Measurements from ENCODE around the gene CXorf66.
"Not testable (repeated sequence)": the region's sequence is repeated elsewhere in the genome, so short reads cannot be mapped to it uniquely, and the experiment has no call there.

Gene CXorf66, protein sequence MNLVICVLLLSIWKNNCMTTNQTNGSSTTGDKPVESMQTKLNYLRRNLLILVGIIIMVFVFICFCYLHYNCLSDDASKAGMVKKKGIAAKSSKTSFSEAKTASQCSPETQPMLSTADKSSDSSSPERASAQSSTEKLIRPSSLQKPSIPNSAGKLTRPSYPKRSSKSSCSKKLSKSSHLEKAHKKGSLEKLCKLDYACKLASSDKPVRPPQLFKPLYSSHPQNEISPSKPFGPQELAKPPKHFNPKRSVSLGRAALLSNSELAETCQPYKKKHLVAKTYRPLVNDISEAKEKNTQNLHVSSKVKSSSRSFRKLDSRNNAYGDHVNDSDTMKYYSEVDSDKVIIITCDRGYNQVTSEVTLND

GRCh38 chrX:139965421-139965820, at the start of gene CXorf66:
TSS of gene CXorf66 (minus strand) at chrX:139965521. CDS start at chrX:139965496, 25 bp downstream.
- DNase-seq (ENCODE audit: low read depth, low spot score), result no peak

GRCh38 chrX:139982856-139983255, 17.5 kb upstream of the CXorf66 start:
- no peak for DNase-seq (ENCODE audit: low read depth, low spot score)

DNA sequence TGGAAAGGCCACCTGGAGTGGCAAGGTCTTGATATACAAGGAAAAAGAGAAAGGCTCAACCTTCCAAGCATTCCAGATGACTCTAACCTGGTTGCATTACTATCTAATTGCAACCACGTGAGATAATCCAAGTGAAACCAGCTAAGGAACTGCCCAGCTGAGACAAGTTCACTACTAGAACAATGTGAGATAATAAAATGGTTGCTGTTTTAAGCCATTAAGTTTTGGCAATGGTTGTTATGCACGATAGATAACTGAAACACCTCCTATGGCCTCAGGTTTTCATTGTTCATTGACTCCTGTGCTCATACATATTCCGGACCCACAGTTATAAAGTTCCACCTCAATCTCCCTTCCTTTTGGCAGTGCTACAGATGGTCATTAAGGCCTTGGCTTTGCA, 9.2 kb upstream of the CXorf66 start:
- DNase-seq (ENCODE audit: low read depth, low spot score), result no peak

- DNase-seq (ENCODE audit: low read depth, low spot score), result no peak
Measured at GRCh38 chrX:139972629-139973624, 7.6 kb upstream of the CXorf66 start.

- no peak for DNase-seq (ENCODE audit: low read depth, low spot score)
Measured at GRCh38 chrX:139972113-139972512, 6.8 kb upstream of the CXorf66 start.

GRCh38 chrX:139971394-139971749, 6.1 kb upstream of the CXorf66 start:
- no peak for DNase-seq (ENCODE audit: low read depth, low spot score)

GRCh38 chrX:139969286-139969685, 4.0 kb upstream of the CXorf66 start:
- no peak for DNase-seq (ENCODE audit: low read depth, low spot score)

GRCh38 chrX:139967750-139968149, 2.4 kb upstream of the CXorf66 start:
- DNase-seq (ENCODE audit: low read depth, low spot score), result no peak

DNA sequence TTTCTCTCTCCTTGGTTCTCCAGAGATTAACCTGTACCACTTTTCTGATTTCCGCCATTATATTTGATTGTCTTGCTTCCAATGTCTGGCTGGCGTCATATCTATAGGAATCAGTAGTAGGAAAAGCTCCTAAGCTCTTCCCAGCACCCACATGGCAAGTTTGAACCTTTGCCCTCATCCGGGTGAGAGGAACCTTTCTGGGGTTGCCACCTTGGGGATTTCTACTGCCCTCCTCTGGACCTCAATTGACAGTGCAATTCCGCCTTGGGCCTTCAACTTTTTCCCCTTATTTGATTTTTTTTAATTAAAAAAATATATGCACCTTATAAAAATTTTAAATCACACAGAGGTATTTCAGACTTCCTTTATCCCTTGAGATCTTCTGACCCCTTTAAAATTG, 2.0 kb upstream of the CXorf66 start:
- no peak for DNase-seq (ENCODE audit: low read depth, low spot score)

DNA sequence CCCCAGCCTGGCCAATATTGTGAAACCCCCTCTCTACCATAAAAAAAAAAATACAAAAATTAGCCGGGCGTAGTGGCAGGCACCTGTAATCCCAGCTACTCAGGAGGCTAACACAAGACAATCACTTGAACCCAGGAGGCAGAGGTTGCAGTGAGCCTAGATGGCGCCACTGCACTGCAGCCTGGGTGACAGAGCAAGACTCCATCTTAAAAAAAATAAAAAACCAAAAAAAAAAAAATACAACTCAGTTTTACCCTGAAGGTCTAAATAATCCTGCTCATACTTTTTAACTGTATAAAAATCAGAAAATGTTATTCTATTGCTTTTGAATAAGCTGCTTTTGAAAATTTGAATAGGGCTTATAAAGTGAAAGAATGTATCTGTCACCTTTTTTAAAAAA, 838 bp upstream of the CXorf66 start:
- not testable (repeated sequence) for DNase-seq (ENCODE audit: low read depth, low spot score)

GRCh38 chrX:139961091-139961490, 4.2 kb downstream of the CXorf66 start:
- DNase-seq (ENCODE audit: low read depth, low spot score), result not testable (repeated sequence)

- DNase-seq (ENCODE audit: low read depth, low spot score), result no peak
Measured at GRCh38 chrX:139949703-139950102, 15.6 kb downstream of the CXorf66 start.

GRCh38 chrX:139945075-139945474, 20.2 kb downstream of the CXorf66 start:
- no peak for DNase-seq (ENCODE audit: low read depth, low spot score)

DNA sequence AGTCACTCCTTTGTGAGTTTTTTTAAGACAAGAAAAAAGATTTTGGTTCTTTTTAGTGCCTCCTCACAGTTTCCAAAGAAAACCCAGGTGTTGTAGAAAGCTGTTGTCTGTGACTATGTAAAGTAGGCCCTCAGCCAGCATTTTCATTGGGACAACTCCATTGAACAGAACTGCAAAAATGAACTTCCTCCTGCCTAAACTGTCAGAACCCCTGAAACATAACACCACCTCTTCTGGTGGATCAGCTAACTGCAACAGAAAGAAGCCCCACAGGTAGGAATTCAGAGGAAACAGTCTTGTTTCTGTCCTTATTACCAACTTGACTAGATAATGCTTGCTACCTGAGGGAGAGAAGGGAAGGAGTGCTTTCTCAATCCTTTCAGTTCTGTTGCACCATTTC, 29.1 kb downstream of the CXorf66 start:
- no peak for DNase-seq (ENCODE audit: low read depth, low spot score)

GRCh38 chrX:139933904-139934303, 31.4 kb downstream of the CXorf66 start:
- no peak for DNase-seq (ENCODE audit: low read depth, low spot score)

- DNase-seq (ENCODE audit: low read depth, low spot score), result peak; percentile 39
Measured at GRCh38 chrX:139932901-139933796, 32.2 kb downstream of the CXorf66 start, which contains the start of gene ATP11C. TSS of gene ATP11C (minus strand) at chrX:139933053. CDS start at chrX:139932042, 1,011 bp downstream.

- no peak for DNase-seq (ENCODE audit: low read depth, low spot score)
Measured at GRCh38 chrX:139932073-139932900, 33.0 kb downstream of the CXorf66 start.

GRCh38 chrX:139931646-139932072, 33.7 kb downstream of the CXorf66 start:
- DNase-seq (ENCODE audit: low read depth, low spot score), result no peak

GRCh38 chrX:139930916-139931645, 34.2 kb downstream of the CXorf66 start:
- DNase-seq (ENCODE audit: low read depth, low spot score), result no peak

- no peak for DNase-seq (ENCODE audit: low read depth, low spot score)
Measured at GRCh38 chrX:139930401-139930800, 34.9 kb downstream of the CXorf66 start.
